Omental fat pad (tissue), 4 donors: Measurements from ENCODE around the gene TMEM163. TPM values are rescaled to one million over a fixed set of nuclear protein-coding genes. Genes with fewer than 3 reads are reported as not detected.

Experiments
- ATAC-seq: fragments of 150-250 bp; one replicate; pipeline ENCODE4 v1.9.1; 2016; ENCODE audit warnings: mild to moderate bottlenecking, moderate library complexity; ENCODE audit not compliant: low FRiP score
- DNase-seq: peaks from one replicate; pipeline ENCODE4 v3.0.0-alpha.2; 2019; ENCODE audit warnings: low spot score
- CTCF ChIP-seq, 3 donors: fragments of 450-650 bp; IDR thresholded peaks; one replicate each; pipeline ENCODE4 v1.5.1; 2016 to 2017; ENCODE audit warnings: antibody characterized with exemption in 3 of 3, mild to moderate bottlenecking in 3 of 3, moderate library complexity in 2 of 3
- total RNA-seq, 4 donors: library from RNA; depleted of rRNA; stranded (reverse); fragments of >200 nt; gene quantifications; one replicate each; pipeline ENCODE4 v1.1.0, GENCODE V29; 2016

Gene TMEM163
- total RNA-seq, 4 donors from 2014 or later, result 0.28 to 6.4 (median 1.2) TPM

- ATAC-seq (no peak), DNase-seq (no peak)
- TF ChIP-seq CTCF (IDR thresholded peaks at IDR 0.05), result no peak
Measured at GRCh38 chr2:134491771-134492441, 226.9 kb downstream of the TMEM163 start.

GRCh38 chr2:134491022-134491421 is 227.8 kb downstream of the TMEM163 start:
- no peak for TF ChIP-seq CTCF (IDR thresholded peaks at IDR 0.05)
- DNase-seq (no peak), ATAC-seq (no peak)

GRCh38 chr2:134490559-134490958 is 228.2 kb downstream of the TMEM163 start:
- ATAC-seq, result no peak
- DNase-seq, result no peak
- no peak for TF ChIP-seq CTCF (IDR thresholded peaks at IDR 0.05)

- ATAC-seq, result no peak
Measured at GRCh38 chr2:134489732-134490384, 228.9 kb downstream of the TMEM163 start.

GRCh38 chr2:134482766-134483340 is 235.9 kb downstream of the TMEM163 start:
- ATAC-seq (no peak), DNase-seq (no peak)
- no peak for TF ChIP-seq CTCF (IDR thresholded peaks at IDR 0.05)

More at GRCh38 chr2:134489732-134490384, 228.9 kb downstream of the TMEM163 start:
- no peak for TF ChIP-seq CTCF (IDR thresholded peaks at IDR 0.05)
- no peak for DNase-seq

GRCh38 chr2:134482131-134482723 is 236.6 kb downstream of the TMEM163 start:
- no peak for DNase-seq
- TF ChIP-seq CTCF (IDR thresholded peaks at IDR 0.05), result no peak
- ATAC-seq, result no peak
